GM18870 (cell line): ENCODE results near the gene LYPD8.

Experiments used
- ATAC-seq: cut with Tn5 transposase; IDR thresholded peaks from one replicate; pipeline ENCODE4 v1.9.1; 2021; ENCODE audit warnings: moderate library complexity; ENCODE audit not compliant: unreplicated experiment

Gene LYPD8

DNA sequence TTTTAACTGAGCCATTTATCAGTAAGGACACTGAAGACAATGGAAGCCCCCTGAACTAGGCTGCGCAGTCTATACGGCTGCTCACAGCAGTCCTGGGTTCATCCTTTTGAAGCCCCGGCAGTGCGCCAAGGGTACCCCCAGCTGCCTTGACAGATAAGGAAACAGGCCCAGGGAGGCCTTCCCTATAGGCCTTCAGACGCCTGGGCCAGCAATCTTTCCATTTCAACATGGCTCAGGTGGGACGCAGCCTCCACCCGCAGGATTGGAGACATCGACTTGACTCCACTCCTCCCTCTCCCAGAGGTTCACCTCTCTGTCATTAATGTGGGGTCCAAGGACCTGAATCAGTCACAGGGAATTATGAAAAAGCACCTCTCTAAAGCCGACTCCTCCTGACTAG, 2.8 kb upstream of the LYPD8 start:
- ATAC-seq, result no peak

DNA sequence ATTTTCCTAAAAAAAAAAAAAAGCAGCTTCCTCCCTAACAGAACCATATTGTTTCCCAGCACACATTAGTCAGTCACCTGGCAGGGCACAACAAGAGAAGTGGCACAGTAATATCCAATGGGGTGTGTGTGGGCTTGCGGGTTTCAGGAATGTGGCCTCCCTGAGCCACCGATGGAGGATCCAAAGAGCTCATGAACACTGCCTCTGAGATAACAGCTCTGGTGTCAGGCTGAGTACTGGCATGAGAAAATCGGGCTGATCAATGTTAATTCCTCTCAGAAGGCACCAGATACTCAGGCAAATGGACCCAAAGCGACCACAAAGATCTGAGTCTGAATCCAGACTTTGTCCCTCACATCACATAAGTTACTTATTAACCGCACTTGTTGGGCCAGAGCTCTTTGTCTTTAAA, 2.2 kb upstream of the LYPD8 start:
- ATAC-seq, result no peak

DNA sequence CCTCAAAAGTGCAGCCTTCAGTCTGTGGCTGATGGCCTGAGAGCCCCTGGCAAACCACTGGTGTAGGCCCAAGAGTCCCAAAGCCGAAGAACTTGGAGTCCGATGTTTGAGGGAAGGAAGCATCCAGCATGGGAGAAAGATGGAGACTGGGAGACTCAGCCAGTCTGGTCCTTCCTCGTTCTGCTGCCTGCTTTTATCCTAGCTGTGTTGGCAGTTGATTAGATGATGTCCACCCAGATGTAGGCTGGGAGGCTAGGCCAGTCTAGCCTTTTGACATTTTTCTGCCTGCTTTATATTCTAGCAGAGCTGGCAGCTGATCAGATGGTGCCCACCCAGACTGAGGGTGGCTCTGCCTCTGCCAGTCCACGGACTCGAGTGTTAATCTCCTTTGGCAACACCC, 1.1 kb upstream of the LYPD8 start:
- ATAC-seq, result no peak

DNA sequence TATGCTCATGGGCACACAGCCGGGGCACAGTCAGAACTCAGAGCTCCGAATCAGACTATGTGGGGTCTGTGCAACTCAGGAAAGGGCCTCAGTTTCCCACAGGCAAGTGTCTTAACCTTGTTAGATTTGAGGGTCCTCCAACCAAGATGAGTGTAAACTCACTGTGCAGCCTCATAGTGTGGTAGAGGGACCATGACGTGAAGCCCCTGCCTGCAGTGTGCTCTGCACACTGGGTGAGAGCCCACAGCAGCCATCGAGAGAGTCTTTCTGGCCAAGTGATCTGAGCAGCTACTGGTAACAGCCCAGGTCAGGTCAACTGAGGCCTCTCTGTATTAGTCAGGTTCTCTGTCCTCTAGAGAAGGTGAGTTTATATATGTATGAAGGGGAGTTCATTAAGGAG, 592 bp upstream of the LYPD8 start:
- ATAC-seq, result no peak

DNA sequence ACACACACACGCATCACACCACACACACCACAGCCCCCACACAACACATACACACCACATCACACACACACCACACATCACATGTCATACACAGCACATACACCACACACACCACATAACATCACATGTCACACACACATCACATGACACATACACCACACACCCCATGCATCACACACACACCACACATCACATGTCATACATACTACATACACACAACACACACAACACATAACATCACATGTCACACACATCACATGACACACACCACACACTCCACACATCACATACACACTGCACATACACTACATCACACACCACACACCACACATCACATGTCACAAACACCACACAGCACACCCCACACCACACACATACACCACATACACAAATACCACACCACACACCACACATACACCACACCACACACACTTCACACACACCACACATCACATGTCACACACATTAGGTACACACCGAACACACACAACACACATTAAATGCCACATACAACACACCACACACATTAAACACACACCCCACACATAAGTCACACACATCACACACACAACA, 1.8 kb downstream of the LYPD8 start:
- ATAC-seq, result no peak

DNA sequence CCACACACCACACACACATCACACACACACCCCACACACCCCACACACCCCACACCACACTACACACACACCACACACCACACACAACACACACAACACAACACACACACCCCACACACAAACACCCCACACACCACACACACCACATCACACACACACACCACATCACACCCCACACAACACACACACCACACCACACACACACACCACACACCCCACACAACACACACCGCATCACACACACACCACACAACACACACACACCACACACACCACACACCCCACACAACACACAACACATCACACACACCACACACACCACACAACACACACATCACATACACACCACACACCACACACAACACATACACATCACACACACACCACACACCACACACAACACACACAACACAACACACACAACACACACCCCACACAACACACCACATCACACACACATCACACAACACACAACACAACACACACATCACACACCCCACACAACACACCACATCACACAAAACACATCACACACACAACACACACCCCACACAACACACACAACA, 2.4 kb downstream of the LYPD8 start:
- ATAC-seq, result no peak

DNA sequence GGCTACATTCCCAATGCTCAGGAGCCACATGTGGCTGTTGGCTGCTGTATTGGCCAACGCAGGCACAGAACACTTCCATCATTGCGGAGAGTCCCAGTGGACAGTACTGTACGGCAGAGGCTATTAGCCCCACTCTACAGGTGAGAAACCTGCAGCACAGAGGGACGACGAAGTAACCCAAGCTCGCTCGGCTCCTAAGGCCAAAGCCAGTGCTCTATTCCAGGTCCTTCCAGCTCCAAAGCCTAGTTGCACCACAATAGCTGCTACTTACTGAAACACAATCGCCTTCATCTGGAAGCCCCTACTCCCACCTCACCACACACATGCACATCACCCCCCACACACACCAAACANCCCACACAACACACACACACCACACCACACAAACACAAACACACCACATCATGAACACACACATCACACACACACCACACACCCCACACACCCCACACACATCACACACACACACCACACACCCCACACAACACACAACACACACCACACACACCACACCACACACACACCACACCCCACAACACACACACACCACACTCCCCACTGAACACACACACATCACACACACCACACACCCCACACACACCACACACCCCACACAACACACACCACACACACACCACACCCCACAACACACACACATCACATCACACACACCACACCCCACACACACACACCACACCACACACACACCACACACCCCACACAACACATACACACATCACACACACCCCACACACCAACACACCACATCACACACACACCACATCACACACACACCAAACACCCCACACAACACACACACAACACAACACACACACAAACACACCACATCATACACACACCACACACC, 3.2 kb downstream of the LYPD8 start:
- no peak for ATAC-seq

DNA sequence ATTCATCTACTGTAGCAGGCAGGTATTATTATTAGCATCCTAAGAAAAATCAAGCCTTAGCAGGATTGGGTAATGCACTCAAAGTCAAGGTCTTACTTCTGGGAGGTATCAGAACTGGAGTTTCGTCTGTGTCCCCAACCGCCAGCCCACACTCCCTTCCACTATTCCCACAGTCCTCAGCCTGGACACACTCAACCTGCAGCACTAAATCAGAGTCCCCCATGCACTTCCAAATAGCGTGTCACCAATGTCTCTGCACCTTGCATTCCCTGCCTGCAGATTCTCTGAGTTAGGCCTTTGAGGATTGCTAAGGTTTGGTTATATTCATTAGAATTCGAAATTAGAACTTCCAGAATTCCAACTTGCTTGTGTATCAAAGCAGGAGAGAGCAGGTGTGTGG, 3.9 kb downstream of the LYPD8 start:
- ATAC-seq, result no peak

DNA sequence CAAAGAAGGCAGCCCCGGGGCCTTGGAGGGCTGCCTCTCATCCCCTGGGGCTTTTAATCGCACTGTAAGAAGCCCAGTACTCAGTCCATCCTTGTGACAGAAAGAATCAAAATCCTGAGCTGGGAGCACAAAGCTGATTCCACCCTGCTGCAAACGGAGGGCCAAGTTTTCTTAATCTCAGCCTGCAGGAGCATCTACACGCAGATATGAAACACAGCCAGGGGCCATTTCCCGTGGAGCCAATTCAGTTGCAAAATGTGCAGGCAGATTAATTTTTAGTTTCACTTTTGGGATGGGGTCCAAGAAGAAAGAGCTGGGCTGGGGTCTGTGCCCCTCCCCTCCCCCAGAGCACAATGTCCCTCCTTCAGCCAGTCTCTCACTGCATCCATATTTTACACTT, 4.4 kb downstream of the LYPD8 start:
- ATAC-seq, result no peak

DNA sequence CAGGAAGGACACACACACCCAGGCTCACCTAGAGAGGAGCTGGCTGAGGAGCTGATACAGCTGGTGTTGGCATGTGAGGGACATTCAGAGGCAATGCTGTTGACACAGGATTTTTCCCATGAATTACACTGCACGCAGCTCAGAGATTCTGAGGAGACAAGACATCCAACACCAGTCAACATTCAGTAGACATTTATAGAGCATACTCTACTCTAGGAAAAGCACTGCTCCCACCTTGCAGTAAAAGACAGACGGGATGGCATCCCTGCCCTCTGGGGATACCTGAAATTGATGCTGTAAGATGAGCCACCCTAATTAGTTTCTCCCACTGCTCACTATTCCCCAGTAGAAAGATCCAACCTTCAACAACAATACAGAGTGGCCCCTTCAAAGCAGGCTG, 5.1 kb downstream of the LYPD8 start:
- ATAC-seq, result no peak

DNA sequence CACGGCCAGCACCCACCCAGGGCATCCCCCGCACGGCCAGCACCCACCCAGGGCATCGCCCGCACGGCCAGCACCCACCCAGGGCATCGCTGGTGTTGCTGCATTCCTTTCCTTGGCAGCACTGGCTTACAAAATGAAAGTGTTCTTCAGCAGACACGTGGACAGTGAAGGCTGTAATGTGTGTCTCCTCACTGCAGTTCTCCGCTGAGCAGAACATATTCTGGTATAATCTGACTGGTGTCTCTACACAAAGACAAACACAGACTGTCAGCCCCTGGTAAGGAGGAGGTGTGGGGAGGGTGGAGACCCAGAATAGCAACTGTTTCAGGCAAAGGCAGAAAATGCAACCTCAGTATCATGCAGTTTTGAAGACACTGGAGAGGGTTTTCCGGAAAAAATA, 7.3 kb downstream of the LYPD8 start:
- ATAC-seq, result no peak

DNA sequence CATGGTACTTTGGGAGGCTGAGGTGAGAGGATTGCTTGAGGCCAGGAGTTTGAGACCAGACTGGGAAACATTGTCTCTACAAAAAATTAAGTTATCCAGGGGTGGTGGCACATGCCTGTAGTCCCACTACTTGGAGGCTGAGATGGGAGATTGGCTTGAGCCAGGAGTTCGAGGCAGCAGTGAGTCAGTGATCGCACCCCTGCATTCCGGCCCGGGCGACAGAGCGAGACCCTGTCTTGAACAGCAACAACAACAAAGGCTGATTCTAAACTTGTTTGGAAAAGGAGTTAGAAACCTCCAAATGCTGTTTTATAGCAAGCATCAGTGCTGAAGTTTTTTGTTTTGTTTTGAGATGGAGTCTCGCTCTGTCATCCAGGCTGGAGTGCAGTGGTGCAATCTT, 14.7 kb downstream of the LYPD8 start:
- ATAC-seq, result no peak

DNA sequence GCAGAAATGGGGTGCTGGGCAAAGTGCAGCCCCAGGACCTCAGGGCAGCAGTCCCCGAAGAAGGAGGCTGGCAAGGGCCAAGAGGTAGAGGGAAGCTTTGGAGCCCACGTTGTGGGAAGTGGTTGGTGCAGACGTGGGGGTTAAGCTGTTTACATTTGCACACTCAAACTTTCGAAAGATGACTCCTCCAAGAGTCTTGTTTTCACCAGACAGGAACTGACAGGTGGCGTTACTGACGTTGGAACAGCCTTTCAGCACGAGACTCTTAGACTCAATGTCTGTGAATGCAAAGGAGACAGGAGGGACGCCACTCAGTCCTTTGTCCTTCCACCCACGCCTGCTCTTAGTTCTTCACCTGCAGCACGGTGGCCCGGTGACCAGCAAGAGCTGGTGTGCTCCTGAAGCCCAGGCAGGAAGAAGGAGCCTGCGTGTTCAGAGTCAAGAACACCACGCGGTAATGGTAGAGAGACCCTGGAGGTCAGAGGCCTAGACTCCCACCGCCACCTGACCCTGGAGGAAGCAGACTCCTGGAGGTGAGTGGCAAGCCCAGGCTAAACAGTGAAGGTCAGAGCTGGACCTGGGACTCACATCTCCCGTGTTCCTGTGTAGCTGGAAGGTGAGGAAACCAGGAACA, 15.9 kb downstream of the LYPD8 start:
- no peak for ATAC-seq

DNA sequence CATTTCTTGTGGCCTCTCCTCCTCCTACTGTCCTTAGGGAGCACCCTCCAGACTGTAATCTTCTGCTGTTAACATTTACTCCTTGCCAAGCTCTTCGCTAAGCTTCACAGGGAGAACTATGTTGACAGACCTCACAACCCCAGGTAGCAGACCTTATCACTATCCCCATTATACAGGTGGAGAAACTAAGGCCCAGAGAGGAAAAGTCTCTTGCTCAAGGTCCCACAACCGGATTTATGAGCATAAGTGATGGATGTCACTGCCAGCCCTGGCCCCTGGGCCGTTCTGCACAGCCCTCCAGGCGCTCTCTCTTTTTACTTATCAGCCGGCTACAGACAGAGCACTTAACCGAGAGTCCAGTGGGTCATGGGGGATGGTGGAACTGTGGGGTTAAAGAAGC, 18.1 kb downstream of the LYPD8 start:
- ATAC-seq, result no peak

DNA sequence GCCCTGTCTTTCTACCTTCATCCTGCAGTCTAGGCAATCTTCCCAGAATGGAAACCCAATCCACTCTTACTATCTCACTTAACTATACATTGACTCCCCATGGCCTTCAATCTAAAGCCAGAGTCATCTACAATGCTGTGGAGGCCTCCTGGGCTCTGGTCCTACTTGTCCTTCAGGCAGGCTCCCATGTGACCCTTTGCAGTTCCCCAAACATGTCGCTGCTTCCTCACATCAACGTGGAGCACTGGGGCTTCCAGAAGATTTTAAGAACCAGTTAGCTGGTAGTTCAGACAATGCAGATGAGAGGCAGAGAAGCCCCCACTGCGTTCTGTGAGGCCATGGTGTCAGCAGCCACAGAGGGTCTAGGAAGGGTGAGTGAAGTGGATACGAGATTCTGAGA, 18.6 kb downstream of the LYPD8 start:
- no peak for ATAC-seq

DNA sequence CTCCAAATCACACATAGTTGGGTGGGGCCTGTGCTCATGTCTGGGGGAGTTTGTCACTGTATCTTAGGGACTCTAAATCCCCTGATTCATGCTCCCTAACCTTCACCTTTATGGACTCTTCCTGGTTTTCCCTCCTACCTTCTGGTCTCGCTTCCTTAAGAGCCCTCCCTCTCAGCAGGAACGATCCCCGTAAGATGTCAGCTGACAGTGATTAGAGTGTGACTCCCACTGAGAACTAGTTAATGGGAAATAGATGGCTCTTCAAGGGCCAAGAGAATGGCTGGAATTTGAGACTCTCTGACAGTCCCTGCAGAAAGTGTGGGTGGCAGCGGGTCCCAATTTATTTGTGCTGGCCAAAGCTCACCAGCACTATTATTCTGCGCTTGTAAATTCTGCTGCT, 22.0 kb downstream of the LYPD8 start:
- no peak for ATAC-seq

DNA sequence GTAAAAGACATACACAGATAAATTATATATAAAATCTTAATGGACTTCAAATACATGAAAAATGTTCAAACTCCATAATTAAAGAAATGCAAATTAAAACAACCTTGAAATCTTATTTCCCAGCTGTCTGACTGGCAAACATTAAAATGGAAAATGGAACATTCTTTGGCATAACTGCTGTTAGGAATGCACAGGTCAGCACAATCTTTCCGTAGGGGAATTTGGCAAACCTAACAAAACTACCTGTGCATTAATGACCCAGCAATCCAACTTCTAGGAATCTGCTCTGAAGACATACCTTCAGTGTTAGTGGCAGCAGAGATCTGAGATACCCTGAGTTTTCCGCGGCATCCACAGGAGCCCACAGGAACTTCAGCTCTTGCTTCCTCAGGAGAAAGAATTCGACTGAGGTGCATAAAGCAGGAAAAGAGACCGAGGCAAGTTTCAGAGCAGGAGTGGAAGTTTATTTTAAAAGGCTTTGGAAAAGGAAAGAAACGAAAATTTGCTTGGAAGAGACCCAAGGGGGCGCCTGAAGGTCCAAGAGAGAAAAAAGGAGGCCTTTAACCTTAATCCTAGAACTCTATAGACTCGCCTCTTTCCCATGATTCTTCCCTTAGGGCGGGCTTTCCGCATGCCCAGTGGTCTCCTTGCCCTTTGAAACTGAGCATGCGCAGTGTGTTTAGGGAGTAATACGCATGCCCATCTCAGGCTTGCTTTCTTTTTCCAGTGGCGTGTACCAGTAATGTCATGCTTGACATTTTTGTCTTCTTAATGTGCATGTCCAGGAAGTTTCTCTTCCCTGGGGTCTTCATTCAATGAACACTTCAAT, 24.8 kb downstream of the LYPD8 start:
- no peak for ATAC-seq

DNA sequence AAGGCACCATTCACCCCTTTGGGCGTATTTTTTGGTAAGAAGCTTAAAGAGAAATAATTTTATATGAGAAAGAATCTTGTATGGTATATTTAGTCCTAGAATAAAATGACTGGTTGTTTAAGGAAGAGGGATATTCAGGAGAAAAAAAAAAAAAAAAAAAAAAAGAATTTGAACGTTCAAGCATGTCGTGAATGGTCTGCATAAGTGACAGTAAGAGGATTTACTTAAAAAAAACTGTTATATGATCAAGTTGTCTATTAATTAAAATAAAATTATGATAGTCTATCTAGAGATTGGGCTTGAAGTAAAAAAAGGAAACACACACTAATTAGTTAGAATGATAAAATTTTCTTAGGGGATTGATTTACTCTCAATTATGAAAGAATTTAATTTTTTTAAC, 41.3 kb downstream of the LYPD8 start:
- ATAC-seq, result no peak

DNA sequence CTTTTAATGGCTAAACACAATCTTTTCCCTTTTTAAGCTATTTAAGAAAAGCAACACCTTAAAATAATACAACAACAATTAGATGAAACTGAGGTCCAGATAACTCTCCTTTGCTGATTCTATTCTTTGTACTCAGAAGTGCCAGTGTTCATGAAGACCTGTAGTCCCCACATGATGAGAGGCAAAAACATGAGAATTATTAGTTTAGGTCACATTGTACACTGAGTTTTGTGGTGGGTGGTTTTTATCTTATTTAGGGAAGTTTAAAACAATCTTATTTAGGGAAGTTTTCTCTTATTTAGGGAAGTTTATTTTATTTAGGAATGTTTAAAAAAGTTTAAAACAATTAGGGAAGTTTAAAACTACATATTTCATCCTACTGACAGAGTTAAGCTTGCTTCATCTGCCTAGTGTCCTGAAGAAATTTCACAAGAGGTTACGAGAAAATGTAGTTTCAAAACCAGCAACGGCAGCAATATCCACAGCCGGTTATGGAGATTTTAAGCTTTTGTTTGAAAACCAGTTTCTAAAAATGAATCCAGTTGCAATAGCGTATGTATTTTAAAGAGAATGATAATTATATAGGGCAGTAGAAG, 45.2 kb downstream of the LYPD8 start:
- no peak for ATAC-seq

DNA sequence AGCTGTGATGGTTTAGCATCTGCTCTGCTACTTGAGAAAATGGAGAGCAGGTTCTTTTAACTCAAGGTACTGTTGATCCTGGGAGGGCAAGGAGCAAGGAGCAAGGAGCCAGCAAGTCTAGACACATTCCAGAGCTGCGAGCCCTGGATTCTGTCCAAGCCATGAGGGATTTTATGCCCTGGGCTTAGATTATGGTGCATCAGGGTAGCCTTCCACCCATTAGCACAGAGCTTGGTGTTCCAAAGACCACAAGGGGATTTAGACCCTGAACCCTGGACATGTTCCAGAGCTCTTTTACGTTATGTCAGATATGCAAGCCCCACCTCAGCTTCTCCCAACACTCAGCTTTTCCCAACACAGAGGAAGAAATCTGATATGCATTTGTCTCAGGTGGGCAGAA, 51.0 kb downstream of the LYPD8 start:
- no peak for ATAC-seq

DNA sequence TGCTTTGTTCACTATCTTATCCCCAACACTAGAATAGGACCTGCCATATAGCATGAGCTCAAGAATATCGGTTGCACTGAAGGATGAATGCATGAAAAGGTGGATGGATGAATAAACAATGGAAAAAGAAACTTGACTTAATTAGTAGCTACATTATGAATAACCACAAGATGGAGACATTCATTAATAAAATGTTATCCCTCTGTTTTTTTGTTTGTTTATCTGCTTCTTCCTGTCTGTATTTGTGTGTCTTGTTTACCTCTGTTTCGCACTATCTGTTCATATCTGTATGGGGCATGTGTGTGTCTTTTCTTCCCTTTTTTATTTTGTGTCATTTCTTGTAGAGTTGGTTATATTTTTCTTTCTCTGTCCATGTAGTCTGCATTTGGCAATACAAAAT, 51.9 kb downstream of the LYPD8 start:
- ATAC-seq, result no peak
